GM04503 (cell line): ENCODE results near the gene CSNK2B.

Experiments
- DNase-seq: peaks from one replicate; pipeline ENCODE4 v3.0.0-alpha.2; 2012; ENCODE audit warnings: low read depth

The CSNK2B gene

DNA sequence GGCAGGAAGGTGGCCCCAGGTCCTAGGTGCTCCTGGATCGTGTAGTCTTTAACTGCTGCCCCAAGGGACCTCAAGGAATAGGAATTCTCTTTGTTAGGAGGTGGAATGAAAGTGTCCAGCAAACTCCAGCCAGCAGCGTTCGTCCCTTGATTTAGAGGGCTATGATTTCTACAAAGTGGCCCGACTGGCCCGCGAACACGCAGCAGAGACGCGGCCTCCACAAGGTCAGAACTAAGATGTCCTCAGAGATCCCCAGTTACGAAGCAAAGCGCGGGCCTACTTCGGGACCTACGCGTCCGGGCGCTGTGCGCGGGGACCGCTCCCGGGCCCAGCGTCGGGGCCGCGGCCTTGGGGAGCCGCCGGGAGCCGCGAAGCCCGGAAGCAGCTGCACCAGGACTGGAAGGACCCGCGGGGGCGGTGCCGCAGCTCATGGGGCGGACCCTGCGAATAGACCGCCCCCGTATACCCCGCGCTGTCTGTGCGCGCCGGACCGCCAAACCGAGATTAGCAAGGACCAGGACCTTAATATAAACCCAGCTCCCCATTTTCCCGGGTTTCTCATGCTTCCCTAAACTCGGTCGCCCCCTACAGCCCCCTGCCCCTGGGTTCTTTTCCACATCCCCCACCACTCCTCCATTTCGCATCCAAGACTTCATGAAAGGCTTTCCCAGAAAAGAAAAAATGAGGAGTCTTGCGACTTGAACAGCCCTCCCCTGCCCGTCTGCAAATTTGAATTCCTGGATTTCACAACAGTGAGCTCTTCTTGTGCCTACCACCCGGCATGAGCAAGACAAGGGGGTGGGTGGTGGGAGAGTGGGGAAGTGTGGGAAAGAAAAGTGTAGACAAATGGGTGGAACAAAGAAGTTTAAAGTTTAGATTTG is 5.3 kb upstream of the CSNK2B start, which contains the start of gene C6orf47:
C6orf47 (minus strand) TSS at position 398 of the 881 bp plus-strand sequence. CDS start 831 bp downstream, outside the sequence.
- DNase-seq, result no peak

DNA sequence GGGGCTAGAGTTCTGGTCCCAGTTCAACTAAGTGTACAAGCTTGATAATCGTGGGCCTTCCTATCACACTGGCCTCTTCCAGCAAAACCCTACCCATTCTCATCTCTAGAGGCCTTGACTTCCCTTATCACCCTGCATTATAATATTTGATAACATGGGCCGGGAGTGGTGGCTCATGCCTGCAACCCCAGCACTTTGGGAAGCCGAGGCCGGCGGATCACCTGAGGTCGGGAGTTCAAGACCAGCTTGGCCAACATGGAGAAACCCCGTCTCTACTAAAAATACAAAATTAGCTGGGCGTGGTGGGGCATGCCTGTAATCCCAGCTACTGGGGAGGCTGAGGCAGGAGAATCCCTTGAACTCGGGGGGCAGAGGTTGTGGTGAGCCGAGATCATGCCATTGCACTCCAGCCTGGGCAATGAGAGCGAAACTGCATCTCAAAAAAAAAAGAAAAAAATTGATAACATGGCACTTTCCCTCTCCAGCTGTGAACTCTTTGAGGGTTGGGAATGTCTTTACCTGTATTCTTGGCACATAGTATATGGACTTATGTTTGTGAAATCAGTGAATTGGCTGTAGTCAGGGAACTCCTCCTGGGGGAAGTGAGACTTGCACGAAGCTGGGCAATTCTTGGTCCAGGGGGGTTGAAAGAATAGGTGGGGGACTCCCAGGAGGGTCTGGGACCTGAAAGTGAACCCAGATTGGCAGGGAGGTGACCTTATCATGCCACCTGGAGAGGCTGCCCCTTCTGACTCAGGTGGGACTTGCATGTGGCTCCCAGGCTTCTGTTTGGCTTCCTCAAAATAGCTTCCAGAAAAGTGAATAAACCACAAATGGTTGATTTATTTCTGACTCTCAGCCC is 4.4 kb upstream of the CSNK2B start:
- DNase-seq, result no peak

DNA sequence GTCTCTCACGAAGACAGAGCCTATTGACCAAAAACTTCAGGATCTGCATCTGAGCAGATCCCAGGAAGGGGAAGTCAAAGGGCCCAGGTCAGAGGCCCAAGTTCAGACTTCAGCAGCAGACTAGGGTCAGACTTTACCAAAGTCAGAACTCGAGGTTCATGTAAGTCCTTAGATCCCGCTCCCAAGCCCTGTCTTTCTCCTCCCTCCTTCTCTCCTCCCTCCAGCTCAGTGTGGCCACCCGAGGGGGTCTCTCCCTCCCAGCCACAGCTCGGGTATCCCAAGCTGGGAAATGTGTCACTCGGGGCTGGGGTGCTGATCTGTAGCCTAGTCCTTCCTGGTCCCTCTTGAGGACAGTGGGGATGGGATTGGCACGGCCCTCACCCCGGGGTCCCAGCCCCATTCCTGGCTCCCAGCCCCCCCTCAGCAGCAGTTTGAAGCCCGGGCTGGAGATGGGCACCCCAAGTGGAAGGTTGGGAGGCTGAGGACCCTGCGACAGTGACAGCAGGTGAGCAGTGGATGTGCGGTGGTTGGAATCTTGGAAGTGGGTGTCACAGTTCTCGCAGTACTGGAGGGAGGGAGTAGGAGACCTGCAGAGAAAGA is 3.7 kb upstream of the CSNK2B start:
- DNase-seq, result no peak

DNA sequence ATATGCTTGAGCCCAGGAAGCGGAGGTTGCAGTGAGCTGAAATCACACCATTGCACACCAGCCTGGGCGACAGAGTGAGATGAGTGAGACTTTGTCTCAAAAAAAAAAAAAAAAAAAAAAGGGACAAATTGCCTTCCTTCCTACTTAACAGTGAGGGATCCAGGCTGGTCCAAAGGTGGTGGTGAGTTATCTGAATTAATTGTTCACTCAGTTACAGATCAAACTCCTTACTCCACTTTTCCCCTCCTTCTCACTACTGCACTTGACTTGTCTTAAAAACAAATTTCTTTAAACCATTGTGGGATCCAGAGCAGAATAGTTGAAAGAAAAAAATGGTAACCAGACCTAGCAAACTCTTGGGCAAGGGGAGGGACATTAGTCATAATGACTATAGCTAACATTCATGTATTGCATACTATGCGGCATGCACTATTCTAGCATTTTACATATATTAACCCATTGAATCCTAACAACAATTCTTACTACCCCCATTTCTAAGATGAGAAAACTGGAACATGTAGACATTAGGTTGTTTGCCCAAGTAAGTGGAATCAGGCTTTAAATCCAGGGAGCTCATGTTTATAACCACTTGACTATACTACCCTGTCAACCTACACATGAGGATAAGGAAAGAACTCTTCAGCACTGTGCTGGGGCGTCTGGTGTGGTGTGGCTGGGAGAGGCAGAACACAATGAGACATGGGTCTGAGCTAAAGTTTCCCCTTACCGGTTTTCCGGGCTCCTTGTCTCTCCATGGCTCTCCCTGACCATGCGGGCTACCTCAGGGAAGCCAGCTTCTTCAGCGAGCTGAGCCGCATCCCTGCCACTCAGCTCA is 2.5 kb upstream of the CSNK2B start:
- DNase-seq, result no peak

DNA sequence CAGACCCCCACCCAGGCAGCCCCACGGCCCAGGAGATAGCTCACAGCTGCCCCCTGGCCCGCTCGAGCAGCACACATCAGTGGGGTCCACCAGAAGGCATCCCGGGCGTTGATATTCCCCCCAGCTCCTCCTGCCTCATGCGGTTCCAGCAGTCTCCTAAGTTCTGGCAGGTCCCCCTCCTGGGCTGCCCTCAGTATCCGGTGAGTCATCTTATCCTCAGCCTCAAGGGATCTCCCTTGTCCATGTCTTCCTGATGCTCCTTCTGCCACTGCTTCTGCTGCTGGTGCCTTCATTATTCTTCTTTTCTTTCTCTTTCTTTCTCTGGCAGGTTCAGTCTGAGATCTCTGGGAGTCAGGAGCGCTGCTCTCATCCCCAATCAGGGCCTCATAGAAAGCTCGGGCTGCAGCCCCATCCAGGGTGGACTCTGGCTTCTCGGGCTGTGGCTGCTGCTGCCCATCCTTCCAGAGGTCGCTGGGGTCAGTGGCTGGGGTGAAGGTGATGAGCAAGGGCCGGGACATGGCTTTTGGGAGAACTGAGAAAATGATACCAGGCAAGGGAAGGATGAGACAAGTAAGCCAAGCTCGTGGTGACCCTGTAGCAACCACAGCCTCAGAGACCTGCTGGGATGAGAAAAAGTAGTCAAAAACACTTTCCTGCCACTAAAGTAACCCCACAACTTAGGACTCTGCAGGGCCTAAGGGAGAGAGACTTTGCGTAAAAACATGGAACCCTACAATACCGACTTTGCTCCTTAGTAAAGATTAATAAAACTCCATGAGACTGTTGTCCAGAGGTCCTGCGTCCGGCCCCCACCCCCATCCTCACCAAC is 1.7 kb upstream of the CSNK2B start:
- DNase-seq, result peak; percentile 51

DNA sequence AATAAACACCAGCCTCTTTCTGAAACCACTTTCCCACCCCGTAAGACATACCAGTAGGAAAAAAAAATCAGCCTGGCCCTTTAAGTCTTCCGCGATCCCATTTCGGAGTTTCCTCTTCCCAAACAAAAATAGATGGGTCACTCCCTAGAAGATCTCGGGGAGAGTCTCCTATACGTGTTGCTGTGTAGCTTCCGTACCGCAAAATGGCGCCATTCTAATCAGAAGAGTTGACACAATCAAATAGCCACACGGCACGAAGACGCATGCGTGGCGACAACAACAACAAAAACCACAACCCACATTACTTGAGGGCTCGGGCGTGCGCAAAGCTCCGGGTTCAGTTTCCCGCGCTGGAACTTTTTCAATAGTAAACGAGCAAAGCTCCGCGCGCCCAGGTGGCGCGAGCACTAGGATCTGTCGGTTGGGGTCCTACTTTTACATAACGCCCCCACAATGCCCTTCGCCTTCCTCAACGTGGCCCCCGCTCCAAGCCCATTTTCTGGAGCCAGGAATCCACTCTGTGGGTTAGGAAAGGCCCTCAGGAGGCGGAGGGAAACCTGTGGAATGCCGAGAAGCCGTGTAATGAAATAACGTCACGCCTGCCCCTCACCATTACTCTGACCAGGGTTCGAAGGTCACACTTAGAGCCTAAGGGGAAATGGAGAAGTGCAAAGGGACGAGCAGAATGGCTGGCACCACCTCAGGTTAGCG is 935 bp upstream of the CSNK2B start, which contains the start of gene GPANK1:
GPANK1 (minus strand) TSS at position 208 of the 711 bp plus-strand sequence. CDS start 519 bp downstream, outside the sequence.
- DNase-seq, result peak; percentile 85

DNA sequence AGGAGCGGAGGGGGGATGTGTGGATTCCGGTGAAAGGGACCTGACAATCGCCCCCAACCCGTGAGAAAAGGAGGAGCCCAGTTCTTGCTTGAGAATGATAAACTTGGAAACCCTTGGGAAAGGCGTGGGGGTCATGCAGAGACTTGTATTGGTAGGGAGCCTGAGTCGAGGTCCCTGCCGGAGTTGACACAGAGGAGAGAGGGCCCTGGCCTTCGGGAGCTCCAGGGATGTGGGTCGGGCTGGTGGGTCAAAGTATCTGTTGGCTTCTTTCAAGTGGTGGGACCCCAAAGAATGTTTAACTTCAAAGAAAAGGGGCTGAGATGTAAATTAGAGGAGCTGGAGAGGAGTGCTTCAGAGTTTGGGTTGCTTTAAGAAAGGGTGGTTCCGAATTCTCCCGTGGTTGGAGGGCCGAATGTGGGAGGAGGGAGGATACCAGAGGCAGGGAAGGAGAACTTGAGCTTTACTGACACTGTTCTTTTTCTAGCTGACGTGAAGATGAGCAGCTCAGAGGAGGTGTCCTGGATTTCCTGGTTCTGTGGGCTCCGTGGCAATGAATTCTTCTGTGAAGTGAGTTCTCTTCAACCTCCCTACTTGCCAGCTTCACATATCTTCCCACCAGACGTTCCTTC is 571 bp downstream of the CSNK2B start:
- DNase-seq, result no peak

DNA sequence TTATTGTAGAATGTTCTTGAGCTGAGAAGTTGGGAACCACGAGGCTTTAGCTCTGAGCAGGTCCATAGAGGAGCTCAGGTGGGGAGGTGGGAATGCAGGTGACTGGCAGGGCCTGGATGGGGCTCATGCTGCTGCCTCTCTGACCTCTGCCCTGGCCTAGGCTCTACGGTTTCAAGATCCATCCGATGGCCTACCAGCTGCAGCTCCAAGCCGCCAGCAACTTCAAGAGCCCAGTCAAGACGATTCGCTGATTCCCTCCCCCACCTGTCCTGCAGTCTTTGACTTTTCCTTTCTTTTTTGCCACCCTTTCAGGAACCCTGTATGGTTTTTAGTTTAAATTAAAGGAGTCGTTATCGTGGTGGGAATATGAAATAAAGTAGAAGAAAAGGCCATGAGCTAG is 3.8 kb downstream of the CSNK2B start, which contains the start of gene LY6G5B:
LY6G5B (plus strand) TSS at position 301 of the 400 bp plus-strand sequence. CDS start 975 bp downstream, outside the sequence.
- DNase-seq, result no peak

DNA sequence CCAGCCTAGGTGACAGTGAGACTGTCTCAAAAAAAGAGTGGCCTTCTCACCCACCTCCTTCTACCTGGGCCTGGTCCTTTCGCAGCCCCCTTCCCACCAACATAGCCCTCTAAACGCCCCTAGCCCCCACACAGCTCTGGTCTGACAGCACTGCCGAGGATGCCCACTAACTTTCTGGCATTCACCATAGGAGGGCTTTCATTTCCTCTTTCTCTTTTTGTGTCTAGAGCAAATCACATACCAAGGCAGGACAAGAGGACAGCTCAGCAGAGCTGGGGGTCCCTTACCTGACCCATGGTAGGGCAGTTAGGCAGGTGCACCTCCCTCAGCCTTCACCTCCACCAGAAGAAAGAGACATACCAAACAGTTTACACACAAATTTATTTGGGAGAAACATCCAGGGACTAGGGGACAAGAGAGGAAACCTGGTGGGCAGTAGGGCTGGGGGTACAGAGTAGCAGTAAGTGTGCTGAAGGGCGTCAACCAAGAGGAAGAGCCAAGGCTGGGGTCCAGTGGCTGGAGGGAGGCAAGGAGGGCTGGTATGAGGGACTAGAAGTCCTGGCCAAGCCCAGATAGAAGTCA is 10.5 kb downstream of the CSNK2B start:
- DNase-seq, result no peak

DNA sequence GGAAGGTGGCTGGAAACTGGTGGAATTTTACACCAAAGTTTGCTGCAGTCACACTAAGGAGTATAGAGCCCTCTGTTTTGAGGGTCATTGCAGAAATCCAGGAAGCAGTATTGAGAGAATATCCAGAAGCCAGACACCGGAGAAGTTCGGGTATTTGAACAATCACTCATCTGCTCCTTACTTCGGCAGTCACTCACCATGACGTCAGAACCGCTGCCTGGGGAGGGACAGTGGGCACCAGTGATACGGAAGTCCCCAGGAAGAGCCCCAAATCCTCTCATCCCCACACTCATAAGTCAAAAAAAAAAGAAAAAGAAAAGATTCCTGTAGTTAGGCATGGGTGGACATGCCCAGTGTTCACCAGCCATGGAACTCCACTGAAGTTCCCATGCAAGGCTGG is 11.0 kb downstream of the CSNK2B start:
- DNase-seq, result no peak

DNA sequence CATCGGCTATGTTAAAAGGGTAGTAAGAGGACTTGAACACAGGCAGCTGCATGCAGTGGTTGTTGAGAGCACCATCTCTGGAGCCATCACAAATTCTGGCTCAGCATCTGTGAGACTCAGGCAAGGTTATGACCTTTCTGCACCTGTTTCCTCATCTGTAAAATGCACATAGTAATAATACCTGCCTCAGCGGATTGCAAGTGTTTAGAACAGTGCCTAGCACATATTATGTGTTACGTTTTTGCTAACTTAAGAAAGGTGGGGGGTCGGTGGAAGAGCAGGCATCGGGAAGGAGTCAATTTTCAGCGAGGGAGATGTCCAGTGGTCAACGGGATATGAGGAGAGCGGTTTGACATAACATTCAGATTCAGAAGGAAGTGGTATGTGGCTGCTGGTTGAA is 12.1 kb downstream of the CSNK2B start:
- DNase-seq, result no peak

DNA sequence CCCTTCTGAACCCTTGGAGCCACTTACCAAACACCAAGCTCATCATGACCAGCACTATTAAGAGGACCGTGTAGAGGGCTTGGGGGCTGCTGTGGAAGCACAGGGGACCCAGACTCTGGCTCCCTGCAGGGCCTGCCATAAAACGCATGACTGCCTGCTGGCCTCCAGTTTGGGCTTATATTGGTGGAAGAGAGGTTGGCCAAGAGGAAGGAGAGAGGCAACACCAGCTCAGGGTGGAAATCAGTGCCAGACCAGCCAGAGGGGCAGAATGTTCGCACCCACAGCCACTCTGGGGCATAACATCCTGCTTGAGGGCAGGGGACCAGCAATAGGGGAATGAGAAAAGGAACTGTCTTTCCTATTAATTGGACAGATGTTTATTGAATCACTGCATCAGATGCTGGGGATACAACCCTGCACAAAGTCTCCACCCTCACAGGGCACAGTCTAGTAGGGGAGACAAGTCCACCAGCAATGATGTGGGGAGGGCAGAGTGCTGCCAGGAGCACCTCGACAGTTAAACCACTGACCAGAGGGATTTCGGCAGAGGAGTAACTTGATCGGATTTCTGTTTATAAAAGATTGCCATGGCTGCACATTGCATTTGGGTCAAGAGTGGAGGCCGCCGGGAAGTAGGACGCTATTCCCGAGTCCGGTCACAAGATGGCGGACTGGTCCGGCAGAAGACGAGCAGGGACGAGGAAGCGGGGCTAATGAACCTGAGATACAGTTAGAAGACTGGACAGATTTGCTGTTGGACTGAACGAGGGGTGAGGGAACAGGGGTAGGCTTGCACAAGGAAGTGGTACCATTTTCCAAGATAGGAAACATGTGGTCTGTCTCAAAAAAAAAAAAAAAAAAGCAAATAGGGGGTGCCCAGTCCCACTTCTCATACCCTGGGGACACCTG is 14.6 kb downstream of the CSNK2B start, which contains the start of gene LY6G5C:
LY6G5C (minus strand) TSS at position 842 of the 909 bp plus-strand sequence; CDS start at position 148, 694 bp downstream.
- DNase-seq, result peak; percentile 48

DNA sequence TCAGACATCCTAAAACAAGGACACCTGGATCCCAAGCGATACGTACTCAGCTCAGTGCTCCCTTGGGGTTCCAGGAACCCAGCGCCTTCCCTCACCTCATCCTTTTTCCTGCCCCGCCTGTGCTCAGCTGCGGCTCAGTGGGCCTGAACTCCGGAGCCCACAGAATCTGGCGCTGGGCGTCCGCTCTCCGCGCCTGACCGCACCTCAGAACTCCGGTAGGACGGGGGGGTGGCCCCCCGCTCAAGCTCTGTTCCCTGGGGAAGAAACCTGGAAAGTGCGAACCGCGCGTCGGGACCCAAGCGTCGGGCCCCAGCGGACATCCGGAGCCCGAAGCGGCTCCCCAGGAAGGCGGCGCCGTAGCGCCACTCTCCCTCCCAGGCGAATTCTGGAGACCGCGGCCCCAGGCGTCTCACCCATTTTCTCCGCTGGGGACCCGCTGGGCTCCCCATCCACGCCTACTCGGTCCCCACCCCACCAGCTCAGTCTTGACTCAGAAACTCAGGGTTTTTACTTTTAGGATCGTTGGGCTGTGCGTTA is 15.3 kb downstream of the CSNK2B start:
- no peak for DNase-seq

DNA sequence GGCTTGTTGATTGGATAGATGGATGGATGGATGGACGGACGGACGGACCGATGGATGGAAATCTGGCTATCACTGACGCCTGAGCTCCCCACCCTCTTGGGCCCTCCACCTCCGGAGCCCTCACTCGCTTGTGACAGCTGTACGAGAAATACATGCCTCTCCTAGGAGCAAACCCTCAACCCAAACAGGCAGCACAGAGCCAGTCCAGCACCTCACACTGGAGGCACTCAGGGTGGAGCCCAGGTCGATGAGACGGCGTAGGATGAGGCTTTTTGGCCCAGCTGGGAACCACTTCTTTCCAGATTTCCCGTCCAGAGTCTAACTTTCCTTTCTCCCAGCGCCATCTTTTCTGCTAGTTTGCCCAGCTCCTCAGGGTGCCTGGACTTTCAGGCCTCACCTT is 17.7 kb downstream of the CSNK2B start:
- no peak for DNase-seq

DNA sequence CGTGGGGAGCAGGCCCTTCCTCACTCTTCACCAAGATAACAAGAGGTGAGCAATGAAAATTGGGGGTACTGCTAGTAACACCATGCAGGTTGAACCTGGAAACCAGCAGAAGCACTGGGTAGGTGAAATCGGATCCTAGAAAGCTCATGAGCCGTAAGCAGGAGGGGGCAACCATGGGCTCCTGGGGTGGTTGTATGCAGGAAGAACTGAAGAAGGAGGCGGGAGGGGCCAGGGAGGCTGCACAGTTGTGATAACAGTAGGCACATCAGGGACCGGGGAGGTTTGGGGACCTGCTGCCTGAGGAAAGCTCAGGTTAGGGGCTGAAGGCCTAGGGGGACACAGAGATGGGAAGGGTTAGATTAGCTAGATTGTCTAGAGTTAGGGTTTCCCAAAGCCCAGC is 20.6 kb downstream of the CSNK2B start:
- DNase-seq, result no peak

DNA sequence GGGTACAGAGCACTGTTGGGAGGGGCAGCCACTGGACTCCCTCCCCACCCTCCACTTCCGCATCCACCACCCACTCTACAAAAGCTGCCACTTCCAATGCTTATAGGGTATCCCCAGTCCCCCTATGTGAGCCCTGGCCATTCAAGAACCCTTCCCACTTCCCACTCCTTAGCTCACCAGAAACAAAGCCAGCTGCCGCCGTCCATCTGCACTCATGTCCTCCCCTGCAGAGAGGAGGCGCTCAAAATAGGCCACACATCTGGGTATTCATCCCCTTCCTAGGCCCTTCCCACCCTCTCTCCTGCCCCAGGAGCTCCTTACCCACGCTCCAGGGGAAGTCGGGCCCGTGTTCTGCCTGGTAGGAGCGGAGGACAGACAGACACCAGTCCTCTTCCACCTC is 21.4 kb downstream of the CSNK2B start:
- no peak for DNase-seq
